NCI-H2196 (cell line): Measurements from ENCODE around the gene MXD4.

Source experiments
- DNase-seq: peaks from one replicate; lab custom pipeline; 2025; ENCODE audit not compliant: unreplicated experiment; lab: John Stamatoyannopoulos, UW

Gene MXD4, protein sequence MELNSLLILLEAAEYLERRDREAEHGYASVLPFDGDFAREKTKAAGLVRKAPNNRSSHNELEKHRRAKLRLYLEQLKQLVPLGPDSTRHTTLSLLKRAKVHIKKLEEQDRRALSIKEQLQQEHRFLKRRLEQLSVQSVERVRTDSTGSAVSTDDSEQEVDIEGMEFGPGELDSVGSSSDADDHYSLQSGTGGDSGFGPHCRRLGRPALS

DNA sequence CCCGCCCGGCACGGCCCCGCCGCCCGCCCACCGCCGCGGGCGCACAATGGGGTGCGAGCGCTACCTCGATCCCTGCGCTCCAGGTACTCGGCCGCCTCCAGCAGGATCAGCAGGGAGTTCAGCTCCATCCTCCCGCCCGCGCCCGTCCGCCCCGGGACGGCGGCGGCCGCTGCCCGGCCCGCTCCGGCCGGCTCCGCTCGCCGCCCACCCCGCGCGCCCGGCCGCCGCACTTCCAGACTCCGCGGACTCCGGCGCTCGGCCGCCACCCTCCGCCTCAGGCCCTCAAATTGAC is at the start of gene MXD4:
MXD4 (minus strand) TSS at position 257 of the 292 bp plus-strand sequence; CDS start at position 128, 129 bp downstream.
- no peak for DNase-seq

DNA sequence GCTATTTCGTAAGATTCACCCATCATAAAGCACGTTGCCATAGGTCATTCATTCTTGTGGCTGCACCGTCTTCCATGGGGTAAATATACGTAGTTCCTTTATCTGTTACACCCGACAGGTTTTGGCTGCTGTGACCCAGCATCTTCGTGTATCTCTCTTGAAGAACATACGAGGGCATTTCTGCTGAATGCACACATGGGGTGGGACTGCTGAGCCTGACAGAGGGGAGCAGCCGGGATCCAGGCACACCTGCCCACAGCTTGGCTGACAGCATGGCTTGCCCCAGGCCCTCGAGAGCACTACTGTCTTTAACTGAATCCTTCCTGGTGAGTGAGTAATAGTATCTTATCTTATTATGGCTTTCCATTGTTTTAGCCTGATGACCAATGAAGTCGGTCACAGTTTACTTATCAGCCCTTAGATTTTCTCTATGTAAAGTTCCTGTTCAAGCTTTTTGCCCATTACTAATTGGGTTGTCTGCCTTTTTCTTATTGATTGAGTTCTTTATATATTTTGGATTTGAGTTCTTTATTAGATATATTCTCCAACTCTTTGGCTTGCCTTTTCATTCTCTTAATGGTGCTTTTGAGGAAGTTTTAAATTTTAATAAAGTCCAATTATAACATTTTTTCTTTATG is 45.0 kb upstream of the MXD4 start:
- no peak for DNase-seq

DNA sequence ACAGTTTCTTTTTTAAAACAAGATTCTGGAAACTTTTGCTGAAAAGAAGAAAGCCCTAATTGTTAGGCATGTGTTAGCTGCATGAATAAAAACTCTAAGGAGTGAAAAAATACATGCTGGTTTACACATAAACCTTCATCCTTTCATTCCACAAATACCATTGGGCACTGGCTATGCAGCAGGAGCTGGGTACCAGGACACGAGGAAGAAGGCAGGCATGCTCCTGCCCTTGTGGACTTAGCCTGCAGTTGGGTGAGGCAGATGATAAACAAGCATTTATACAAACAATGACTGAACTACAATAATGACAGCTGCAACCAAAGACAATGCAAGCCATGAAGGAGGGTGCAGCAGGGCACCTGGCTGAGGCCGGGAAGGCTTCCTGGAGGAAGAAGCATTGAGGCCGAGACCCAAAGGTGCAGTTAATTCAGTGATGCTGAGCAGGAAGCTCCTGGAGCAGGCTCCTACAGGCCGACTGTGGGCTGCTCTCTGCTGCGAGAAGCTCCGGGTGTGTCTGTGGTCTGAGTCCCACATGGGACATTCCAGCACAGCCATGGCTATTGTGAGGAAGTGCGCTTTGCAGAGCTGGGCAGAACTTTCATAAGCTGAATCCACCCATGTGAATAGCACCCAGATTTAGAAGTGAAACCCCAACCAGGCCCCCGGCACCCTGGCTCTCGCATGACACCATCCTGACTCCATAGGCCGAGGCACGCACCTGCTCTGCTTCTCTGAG is 44.0 kb upstream of the MXD4 start:
- no peak for DNase-seq

DNA sequence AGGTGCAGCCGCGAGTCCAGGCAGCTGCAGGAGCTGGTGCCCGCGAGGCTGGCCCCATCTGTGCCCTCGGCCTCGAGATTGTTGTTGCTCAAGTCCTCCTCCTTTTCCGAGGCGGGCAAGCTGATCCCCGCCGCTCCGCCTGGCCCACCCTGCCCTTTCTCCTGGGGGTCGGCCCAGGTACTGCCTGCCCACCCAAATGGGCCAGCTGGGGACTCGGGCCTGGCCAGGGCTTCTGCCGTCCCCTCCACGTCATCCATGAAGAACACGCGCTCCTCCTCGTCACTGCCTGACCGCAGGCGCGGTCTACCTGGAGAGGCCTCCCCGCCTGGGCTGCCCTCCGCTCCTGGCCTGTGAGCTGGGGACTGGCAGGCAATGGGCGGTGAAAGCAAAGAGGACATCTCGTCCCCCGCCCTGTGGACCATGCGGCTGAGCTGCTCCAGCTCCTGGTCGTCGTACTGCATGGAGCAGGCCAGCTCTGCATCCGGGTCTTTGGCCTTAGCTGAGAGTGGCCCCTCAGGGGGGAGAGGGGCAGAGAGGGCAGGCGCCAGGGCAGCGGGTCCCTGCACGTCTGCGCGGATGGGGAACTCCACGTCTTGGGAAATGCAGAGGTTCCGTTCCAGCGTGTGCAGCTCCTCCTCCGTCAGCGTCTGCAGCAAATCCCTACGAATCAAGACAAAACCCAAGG is 43.1 kb upstream of the MXD4 start:
- no peak for DNase-seq

GRCh38 chr4:2304321-2304876 is 42.5 kb upstream of the MXD4 start:
- no peak for DNase-seq

DNA sequence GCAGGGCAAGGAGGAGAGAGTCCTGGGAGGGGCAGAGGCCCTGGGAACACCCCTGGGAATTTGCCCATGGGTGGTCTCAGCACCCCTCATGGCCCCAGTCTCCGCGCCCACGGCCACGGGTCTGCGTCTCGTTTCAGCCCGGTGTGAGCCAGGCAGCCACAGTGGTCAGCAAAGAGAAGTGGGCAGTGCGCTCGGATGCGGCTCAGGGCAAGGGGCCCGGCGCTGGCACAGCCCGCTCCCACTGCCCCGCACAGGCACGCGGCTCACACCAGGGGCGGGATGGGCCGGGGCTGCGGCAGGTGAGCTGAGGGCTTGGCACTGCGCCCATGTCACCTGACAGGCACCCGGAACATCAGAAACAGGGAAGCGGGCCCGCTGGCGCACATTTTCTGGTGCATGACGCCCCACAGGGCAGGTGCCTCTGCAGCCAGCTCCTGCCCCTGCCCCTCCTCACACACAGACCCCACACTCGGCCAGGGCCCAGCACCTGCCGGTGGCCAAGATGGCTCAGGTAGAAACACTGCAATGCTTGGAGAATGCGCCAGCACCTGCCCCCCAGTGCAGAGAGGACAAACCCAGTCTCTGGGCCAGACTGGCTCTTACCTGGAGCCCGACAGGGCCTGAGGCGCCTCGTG is 41.9 kb upstream of the MXD4 start:
- DNase-seq = no peak

- no peak for DNase-seq
Measured at GRCh38 chr4:2303121-2303685, 41.3 kb upstream of the MXD4 start.

DNA sequence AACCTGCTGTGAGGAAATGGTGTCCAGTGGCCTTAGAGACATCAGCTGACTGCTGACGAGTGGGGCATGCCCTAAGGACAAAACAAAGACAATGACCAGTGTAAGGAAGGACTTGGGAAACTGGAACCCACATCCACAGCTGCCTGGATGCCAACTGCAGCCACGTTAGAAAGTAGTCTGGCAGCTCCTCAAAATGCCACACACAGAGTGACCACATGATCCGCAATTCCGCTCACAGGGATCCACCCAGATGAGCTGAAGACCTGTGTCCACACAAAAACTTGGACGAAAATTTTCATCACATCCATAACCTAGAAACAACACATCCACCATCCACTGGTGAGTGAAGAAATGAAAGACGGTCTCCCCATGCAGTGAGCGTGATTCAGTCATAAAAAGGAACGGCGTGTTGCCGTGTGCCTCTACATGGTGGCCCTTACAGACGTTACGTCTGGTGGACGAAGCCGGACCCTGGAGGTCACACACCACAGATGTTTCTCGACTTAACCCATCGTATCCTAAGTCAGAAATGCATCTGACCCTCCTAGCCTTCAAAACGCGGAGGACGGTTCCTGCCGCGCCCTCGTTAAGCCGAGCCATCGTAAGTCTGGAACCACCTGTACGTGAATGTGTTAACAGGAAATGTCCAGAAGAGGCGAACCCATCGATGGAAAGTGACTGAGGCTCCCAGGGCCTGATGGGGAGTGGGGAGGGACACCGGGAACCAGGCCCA is 40.6 kb upstream of the MXD4 start:
- no peak for DNase-seq

GRCh38 chr4:2301806-2302205 is 39.9 kb upstream of the MXD4 start:
- DNase-seq = no peak

GRCh38 chr4:2301225-2301642 is 39.3 kb upstream of the MXD4 start:
- no peak for DNase-seq

- DNase-seq = no peak
Measured at GRCh38 chr4:2300431-2301224, 38.7 kb upstream of the MXD4 start.

DNA sequence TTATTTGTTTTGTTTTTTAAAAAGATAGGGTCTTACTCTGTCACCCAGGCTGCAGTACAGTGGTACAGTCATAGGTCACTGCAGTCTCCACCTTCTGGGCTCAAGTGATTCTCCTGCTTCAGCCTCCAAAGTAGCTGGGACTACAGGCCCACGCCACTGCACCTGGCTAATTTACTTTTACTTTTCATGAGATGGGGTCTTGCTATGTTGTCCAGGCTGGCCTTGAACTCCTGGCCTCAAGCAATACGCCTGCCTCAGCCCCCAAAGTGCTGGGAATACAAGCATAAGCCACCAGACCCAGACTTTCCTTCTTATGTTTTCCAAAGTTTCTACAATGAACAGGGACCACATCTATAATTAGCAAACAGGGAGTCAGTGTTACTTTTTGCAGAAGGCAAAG is 37.9 kb upstream of the MXD4 start:
- no peak for DNase-seq

GRCh38 chr4:2298532-2298991 is 36.7 kb upstream of the MXD4 start:
- no peak for DNase-seq

DNA sequence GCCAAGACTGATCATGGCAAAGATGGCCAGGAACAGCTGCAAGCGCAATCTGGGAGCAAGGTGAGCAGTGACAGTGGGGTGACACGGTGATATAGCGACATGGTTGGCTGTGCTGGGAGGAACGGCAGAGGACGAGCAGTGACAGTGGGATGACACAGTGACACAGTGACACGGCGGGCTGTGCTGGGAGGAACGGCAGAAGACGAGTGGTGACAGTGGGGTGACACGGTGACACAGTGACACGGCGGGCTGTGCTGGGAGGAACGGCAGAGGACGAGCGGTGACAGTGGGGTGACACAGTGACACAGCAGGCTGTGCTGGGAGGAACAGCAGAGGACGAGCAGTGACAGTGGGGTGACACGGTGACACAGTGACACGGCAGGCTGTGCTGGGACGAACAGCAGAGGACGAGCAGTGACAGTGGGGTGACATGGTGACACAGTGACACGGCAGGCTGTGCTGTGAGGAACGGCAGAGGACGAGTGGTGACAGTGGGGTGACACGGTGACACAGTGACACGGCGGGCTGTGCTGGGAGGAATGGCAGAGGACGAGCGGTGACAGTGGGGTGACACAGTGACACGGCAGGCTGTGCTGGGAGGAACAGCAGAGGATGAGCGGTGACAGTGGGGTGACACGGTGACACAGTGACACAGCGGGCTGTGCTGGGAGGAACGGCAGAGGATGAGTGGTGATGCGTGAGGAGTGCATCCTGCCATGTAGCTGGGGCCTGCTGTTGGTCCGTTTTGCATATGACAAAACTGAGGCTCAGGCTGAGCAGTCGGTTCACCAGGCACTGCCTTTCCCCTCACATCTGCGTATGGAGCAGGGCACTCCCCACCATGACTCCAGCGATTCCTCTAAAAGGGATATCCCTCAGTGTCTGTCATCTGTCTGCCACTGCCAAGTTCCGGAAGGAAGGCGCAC is 36.0 kb upstream of the MXD4 start:
- DNase-seq = no peak

DNA sequence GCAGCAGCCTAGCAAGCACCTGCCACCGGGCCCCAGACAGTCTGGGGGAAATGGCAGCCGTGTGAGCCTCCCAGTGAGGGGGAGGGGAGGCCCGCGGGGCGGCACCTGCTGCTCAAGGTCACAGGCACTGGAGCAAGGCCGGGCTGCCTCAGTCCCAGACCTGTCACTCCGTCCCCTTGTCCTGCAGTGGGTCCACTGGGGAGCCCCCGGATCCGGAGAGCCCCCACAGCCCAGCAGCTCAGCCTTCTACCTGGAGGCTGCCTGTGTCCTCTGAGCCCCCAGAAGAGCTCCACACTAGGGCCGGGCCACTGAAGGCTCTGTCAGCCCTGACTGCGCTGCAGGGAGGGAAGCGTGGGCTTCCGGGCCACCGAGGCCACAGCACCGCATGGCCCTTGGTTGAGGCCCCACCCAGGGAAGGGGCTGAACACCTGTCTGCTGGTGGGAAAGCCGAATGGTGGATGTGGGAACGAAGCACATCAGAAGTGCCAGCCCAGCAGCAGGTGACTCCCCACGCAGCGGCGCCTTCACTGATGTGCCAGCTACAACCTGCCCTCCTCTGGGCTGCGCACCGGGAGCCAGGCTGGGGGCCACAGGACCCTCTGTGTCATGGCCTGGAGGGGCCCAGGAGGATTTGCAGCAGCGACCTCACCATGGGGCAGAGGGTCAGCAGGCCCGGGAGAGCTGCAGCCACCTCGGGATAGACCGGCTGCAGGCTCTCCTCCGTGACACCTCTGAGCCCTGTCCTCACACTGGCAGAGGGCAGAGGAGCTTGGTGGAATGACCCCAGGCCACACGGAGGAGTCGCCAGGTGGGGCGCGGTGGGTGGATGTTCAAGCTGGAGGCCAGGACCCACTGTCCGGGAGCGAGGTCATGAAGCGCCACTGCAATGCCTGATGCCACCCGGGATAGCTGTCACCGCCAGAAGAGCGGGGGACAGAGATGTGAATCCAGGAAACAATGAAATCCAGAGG is 35.0 kb upstream of the MXD4 start:
- peak; percentile 34 for DNase-seq

DNA sequence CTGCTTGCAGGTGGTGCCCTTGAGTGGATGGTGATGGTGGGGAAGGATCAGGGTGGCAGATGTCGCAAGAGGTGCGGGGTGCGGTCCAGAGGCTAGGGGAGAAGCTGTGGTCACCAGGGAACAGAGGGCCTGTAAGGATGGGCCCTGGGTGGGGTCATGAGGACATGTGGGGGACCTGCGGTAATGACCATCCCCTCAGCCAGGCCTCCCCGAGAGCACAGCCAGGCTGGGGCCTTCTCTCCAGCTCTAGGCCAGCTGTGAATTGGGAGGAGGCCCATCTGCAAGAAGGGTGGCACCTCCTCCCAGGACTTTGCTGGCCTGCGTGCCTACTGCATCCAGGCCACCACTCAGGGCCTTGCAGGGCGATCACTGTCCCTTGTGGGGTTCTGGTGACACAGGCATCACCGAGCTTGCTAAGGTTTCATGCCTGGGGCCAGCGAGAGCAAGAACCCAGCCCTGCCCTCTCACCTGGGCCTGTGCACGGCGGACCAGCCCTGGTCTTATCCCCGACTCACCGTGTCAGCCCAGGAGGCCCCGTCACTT is 34.1 kb upstream of the MXD4 start:
- DNase-seq = no peak

DNA sequence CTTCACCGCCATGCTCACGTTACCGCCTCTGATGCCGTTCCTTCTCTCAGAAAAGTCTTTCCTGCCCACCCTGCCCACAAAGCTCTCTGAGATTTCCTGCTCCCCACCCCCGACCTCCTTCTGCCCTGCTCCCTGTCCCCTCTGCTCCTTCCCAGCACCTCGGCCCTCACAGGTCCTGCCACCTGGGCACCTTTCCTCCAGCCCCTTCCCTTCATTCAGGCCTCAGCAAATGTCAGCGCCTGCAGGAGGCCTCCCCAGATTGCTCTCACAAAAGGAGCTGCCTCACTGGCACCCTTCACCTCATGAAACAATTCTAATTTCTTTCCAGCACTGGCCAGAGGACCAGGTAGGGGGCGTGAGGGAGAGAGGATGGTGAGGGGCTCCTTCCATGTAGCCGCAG is 33.6 kb upstream of the MXD4 start:
- DNase-seq = no peak
